ENCODE data around the gene ATP9B. TPM values are rescaled to one million over a fixed set of nuclear protein-coding genes. Genes with fewer than 3 reads are reported as not detected.

The ATP9B gene
- total RNA-seq, 1 donor from 2014 or later, result 37.3 TPM

DNA sequence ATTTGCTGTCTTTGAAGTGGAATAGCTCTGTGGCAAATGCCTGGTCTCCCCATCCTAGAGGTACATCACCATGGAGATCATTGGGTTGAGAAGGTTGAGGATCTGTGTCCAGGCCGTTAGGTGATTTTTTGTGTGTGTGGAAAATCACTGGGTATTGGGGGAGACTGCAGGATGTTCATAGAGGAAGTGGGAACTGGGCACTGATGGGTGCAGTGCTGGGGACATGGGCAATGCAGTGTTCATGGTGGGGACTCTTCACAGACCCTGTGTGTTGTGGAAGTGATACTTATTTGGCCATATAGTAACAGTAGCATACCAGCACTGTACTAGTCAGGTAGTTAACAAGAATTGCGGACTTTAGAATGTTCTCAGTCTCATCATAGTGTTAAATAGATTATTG is 34.9 kb downstream of the ATP9B start:
- H3K4me3 Mint-ChIP-seq (ENCODE audit: unreplicated experiment), result no peak overlapping the region
- peaks cover 7% of the 10 kb centered on the region for H3K4me1 Mint-ChIP-seq (ENCODE audit: unreplicated experiment)
- H3K27ac Mint-ChIP-seq (ENCODE audit: unreplicated experiment), result no peak overlapping the region

DNA sequence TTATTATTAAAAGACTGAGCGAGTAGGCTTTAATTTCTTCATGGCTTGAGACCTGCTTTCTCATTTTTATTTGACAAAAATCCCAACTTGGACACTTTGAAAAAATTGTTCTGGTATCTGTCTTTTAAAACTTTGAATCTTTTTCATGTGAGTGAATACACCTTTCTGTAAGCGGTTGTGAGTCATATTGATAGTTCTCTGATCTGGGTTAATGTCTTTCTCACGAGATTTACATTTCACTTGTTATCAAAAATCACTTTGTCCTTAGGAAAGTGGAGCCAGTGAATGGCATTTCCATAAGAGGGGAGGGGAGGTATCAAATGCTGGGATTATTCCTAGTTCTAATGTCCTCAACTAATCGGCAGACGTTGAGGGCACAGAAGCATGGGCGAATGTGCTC is 36.3 kb downstream of the ATP9B start:
- Mint-ChIP-seq H3K9me3 (ENCODE audit: unreplicated experiment) (peaks cover 5% of the 10 kb centered on the region), H3K27me3 (ENCODE audit: unreplicated experiment) (peaks cover 2% of the 10 kb centered on the region), H3K27ac (ENCODE audit: unreplicated experiment) (no peak overlapping the region), H3K36me3 (ENCODE audit: low read depth, unreplicated experiment) (peaks cover 13% of the 10 kb centered on the region), H3K4me3 (ENCODE audit: unreplicated experiment) (no peak overlapping the region), H3K4me1 (ENCODE audit: unreplicated experiment) (peaks cover 7% of the 10 kb centered on the region)
- TF ChIP-seq, protein P1, sequence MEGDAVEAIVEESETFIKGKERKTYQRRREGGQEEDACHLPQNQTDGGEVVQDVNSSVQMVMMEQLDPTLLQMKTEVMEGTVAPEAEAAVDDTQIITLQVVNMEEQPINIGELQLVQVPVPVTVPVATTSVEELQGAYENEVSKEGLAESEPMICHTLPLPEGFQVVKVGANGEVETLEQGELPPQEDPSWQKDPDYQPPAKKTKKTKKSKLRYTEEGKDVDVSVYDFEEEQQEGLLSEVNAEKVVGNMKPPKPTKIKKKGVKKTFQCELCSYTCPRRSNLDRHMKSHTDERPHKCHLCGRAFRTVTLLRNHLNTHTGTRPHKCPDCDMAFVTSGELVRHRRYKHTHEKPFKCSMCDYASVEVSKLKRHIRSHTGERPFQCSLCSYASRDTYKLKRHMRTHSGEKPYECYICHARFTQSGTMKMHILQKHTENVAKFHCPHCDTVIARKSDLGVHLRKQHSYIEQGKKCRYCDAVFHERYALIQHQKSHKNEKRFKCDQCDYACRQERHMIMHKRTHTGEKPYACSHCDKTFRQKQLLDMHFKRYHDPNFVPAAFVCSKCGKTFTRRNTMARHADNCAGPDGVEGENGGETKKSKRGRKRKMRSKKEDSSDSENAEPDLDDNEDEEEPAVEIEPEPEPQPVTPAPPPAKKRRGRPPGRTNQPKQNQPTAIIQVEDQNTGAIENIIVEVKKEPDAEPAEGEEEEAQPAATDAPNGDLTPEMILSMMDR (IDR thresholded peaks at IDR 0.05; ENCODE audit: unreplicated experiment), result no peak
- no peak for DNase-seq (ENCODE audit: low spot score)

More for the DNA sequence above, 34.9 kb downstream of the ATP9B start:
- Mint-ChIP-seq H3K27me3 (ENCODE audit: unreplicated experiment) (peaks cover 2% of the 10 kb centered on the region), H3K36me3 (ENCODE audit: low read depth, unreplicated experiment) (peaks cover 13% of the 10 kb centered on the region), H3K9me3 (ENCODE audit: unreplicated experiment) (peaks cover 5% of the 10 kb centered on the region)
- DNase-seq (ENCODE audit: low spot score), result no peak
- TF ChIP-seq, protein P1 (IDR thresholded peaks at IDR 0.05; ENCODE audit: unreplicated experiment), result no peak

DNA sequence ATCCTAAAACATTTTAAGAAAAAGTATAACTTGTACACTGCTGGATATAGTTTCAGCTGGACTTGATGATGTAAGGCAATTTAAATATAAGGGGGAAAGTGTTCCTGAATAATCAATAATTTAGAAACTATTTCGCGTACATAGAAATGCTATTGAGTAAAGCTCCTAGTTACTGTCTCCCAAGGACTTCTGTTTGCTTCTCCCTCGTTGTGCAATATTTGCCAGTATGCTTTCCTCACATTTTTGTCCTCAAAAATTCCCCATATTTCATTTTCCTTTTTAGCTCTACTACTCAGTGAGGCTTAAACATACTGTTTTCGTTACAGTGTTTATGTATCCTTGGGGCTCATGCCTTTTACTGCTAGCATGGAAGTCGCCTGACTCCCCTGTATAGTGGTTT is 36.9 kb downstream of the ATP9B start:
- Mint-ChIP-seq H3K4me1 (ENCODE audit: unreplicated experiment) (peaks cover 7% of the 10 kb centered on the region), H3K9me3 (ENCODE audit: unreplicated experiment) (peaks cover 5% of the 10 kb centered on the region), H3K27ac (ENCODE audit: unreplicated experiment) (no peak overlapping the region), H3K4me3 (ENCODE audit: unreplicated experiment) (no peak overlapping the region), H3K27me3 (ENCODE audit: unreplicated experiment) (peaks cover 2% of the 10 kb centered on the region), H3K36me3 (ENCODE audit: low read depth, unreplicated experiment) (peaks cover 13% of the 10 kb centered on the region)
- TF ChIP-seq, protein P1 (IDR thresholded peaks at IDR 0.05; ENCODE audit: unreplicated experiment), result no peak
- no peak for DNase-seq (ENCODE audit: low spot score)

DNA sequence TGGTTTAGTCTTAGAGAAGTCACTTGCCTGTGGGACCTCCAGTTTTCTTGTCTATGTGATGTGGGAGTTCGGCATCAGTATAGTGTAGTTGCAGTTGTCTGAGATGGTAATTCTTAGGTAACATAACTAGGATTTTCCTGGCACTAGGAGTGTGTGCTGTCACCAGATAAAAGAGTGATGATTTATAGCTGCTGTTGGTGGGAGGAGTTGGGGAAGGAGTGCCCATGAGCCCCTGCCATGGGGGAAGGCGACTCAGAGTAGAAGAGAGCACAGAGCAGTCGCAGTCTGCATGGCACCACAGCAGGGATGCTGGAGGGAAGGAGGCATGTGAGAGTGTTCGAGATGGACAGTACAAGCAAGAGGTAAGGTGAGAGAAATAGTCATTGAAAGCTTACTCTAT is 38.7 kb downstream of the ATP9B start:
- TF ChIP-seq, protein P1 (IDR thresholded peaks at IDR 0.05; ENCODE audit: unreplicated experiment), result no peak
- no peak for DNase-seq (ENCODE audit: low spot score)
- H3K4me1 Mint-ChIP-seq (ENCODE audit: unreplicated experiment), result peaks cover 7% of the 10 kb centered on the region
- H3K9me3 Mint-ChIP-seq (ENCODE audit: unreplicated experiment), result peaks cover 5% of the 10 kb centered on the region
- H3K27me3 Mint-ChIP-seq (ENCODE audit: unreplicated experiment), result no peaks in the 10 kb centered on the region
- no peak overlapping the region for H3K4me3 Mint-ChIP-seq (ENCODE audit: unreplicated experiment)
- no peak overlapping the region for H3K27ac Mint-ChIP-seq (ENCODE audit: unreplicated experiment)
- H3K36me3 Mint-ChIP-seq (ENCODE audit: low read depth, unreplicated experiment), result peaks cover 13% of the 10 kb centered on the region

DNA sequence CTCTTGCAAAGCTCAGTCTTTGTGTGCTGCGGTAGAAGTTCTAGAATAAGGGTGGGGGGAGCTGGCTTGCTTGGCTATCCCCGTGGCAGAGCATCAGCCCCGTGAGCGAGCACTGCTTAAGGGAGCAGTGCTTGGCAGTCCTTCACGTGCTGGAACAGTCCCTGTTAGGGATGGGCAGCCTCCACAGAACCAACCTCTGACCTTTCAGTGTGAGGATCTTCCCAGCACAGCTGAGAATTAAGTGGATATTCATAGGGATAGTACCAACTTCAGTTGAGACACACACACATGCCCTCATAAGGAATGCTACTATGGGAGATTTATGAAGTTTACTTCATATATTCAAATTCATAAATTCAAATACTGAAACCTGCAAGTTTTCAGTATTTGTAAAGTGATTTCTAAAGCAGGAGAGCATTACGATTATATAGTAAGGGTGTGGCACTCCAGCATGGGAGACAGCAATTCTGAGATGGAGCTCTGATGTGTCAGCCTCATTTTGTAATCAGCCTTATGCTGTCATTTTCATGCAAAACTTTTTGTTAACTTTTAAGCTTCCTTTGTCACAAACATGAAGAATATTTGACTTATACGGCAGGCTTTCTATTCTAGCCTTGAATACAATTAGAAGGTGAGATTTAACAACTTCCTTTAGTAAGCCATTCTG is 39.5 kb downstream of the ATP9B start:
- H3K4me1 Mint-ChIP-seq (ENCODE audit: unreplicated experiment), result peaks cover 1% of the 10 kb centered on the region
- H3K36me3 Mint-ChIP-seq (ENCODE audit: low read depth, unreplicated experiment), result peaks cover 7% of the 10 kb centered on the region
- TF ChIP-seq, protein P1 (IDR thresholded peaks at IDR 0.05; ENCODE audit: unreplicated experiment), result no peak
- H3K4me3 Mint-ChIP-seq (ENCODE audit: unreplicated experiment), result no peak overlapping the region
- H3K27me3 Mint-ChIP-seq (ENCODE audit: unreplicated experiment), result no peaks in the 10 kb centered on the region
- DNase-seq (ENCODE audit: low spot score), result no peak
- H3K9me3 Mint-ChIP-seq (ENCODE audit: unreplicated experiment), result no peaks in the 10 kb centered on the region
- H3K27ac Mint-ChIP-seq (ENCODE audit: unreplicated experiment), result no peak overlapping the region

All from endothelial cell (in vitro differentiated cells).